Stimulated activated CD8-positive, alpha-beta memory T cell treated with anti-CD3 and anti-CD28 coated beads, Interleukin-15, amount 100 ng/mL, for 24 hours (primary cell): ENCODE measurements around the gene DUSP14.

Source experiments
- DNase-seq: peaks from one replicate; pipeline ENCODE4 v3.0.0-alpha.2; 2020; ENCODE audit warnings: low read depth

The DUSP14 gene

DNA sequence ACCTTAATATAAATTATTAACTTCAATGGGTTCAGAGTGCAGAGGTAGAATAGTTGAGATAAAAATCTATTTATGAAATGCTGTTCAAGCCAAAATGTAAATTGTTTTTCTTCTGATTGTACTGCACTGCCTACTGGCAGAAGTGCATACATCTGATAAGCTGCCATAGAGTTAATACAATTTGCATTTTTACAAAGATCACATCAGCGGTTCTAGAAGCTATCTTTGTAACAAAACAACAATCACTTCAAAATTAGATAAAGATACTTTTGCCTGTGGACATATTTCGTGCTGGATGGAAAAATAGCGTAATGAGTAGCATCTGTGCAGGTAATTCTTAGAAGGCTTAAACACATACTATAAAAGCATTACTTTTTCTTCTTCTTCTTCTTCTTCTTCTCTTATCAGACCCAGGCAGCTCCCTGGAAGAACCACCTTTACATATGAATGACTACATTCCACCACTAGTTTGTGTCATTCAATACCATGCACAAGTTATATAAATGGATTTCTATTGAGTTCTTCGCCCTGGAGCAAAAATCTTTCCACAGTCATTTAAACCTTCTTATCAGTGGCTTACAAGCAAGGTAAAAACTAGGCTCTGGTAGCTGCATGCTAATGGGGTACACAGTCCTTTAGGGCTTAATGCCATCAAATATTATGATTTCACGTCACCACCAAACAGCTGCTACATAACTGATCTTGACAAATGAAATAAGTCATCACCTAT, 72.5 kb downstream of the DUSP14 start:
- no peak for DNase-seq
